Calu3 (cell line): Measurements from ENCODE around the gene VPREB1. TPM values are rescaled to one million over a fixed set of nuclear protein-coding genes. Genes with fewer than 3 reads are reported as not detected.
"Not testable (repeated sequence)": the region's sequence is repeated elsewhere in the genome, so short reads cannot be mapped to it uniquely, and the experiment has no call there.

Experiments
- BruUV-seq: library from RNA; stranded (reverse); fragments of 400-500 nt; replicated peaks from 2 replicates; lab custom pipeline; 2021; lab: Mats Ljungman, UMichigan
- CTCF ChIA-PET: fragments of 300-600 bp; sonication (Branson Sonifier 250); formaldehyde crosslinking; loops from one replicate; lab custom pipeline; 2022; ENCODE audit warnings: antibody characterized with exemption; lab: Charles Lee
- DNase-seq: peaks from one replicate; pipeline ENCODE4 v3.0.0; 2022
- H3K27ac Mint-ChIP-seq: one replicate; pipeline ENCODE4 v1.8.0; 2022; ENCODE audit warnings: mixed read lengths; ENCODE audit not compliant: unreplicated experiment
- H3K27me3 Mint-ChIP-seq: one replicate; pipeline ENCODE4 v1.8.0; 2022; ENCODE audit warnings: mixed read lengths; ENCODE audit not compliant: unreplicated experiment
- H3K36me3 Mint-ChIP-seq: one replicate; pipeline ENCODE4 v1.8.0; 2022; ENCODE audit warnings: mild to moderate bottlenecking, moderate library complexity, mixed read lengths; ENCODE audit not compliant: insufficient read depth, unreplicated experiment
- H3K4me1 Mint-ChIP-seq: one replicate; pipeline ENCODE4 v1.8.0; 2022; ENCODE audit warnings: mild to moderate bottlenecking, low read depth, mixed read lengths; ENCODE audit not compliant: unreplicated experiment
- H3K4me3 Mint-ChIP-seq: one replicate; pipeline ENCODE4 v1.8.0; 2022; ENCODE audit warnings: mild to moderate bottlenecking, low read depth, moderate library complexity, mixed read lengths; ENCODE audit not compliant: unreplicated experiment
- H3K9me3 Mint-ChIP-seq: one replicate; pipeline ENCODE4 v1.8.0; 2022; ENCODE audit warnings: low read depth, mixed read lengths; ENCODE audit not compliant: unreplicated experiment
- CTCF ChIP-seq: fragments of 200-600 bp; IDR thresholded peaks from one replicate; pipeline ENCODE4 v1.8.0; 2022; ENCODE audit warnings: antibody characterized with exemption; ENCODE audit not compliant: unreplicated experiment
- intact Hi-C: fragments of 100-400 bp; cut with micrococcal nuclease; formaldehyde crosslinking; loops from one replicate; pipeline ENCODE4 v1.10.0; 2022; ENCODE audit not compliant: unreplicated experiment
- total RNA-seq: library from RNA; stranded (reverse); gene quantifications from 2 replicates; pipeline ENCODE4 v1.2.3, GENCODE V29; 2022

VPREB1 gene
- total RNA-seq, 1 experiment from 2014 or later, result not detected

- DNase-seq, result peak; percentile 88
- Mint-ChIP-seq H3K4me3 (no peak overlapping the region), H3K9me3 (no peaks in the 10 kb centered on the region), H3K4me1 (peaks cover 28% of the 10 kb centered on the region), H3K27ac (no peak overlapping the region), H3K27me3 (peaks cover 7% of the 10 kb centered on the region), H3K36me3 (no peaks in the 10 kb centered on the region)
- TF ChIP-seq CTCF, result peak; percentile 70
- CTCF ChIA-PET, result interaction anchor here (0.8 to 1.6 kb wide), 8 partner anchors 13 to 312 kb away, joined by 3 to 10 read pairs (median 4); partner anchors contain the start of gene ZNF280A
- intact Hi-C loops, result loop anchor here (5.0 kb wide), 1 partner anchor 89 kb away; no protein-coding TSS in a partner anchor
- BruUV-seq, result no TSS peak
Measured at GRCh38 chr22:22207845-22208564, 36.6 kb upstream of the VPREB1 start.

GRCh38 chr22:22208652-22209051 is 35.9 kb upstream of the VPREB1 start:
- no TSS peak for BruUV-seq
- Mint-ChIP-seq H3K4me1 (peaks cover 28% of the 10 kb centered on the region), H3K4me3 (no peak overlapping the region), H3K9me3 (no peaks in the 10 kb centered on the region), H3K27me3 (peaks cover under 1% of the 10 kb centered on the region), H3K36me3 (no peaks in the 10 kb centered on the region), H3K27ac (no peak overlapping the region)
- intact Hi-C loops, result loop anchor here (5.0 kb wide), 1 partner anchor 89 kb away; no protein-coding TSS in a partner anchor
- CTCF ChIA-PET, result interaction anchor here (0.9 kb wide), 1 partner anchor 34 kb away, joined by 3 read pairs; no protein-coding TSS in a partner anchor
- TF ChIP-seq CTCF, result no peak
- DNase-seq, result no peak

GRCh38 chr22:22209080-22209640 is 35.4 kb upstream of the VPREB1 start:
- H3K27ac Mint-ChIP-seq, H3K9me3 Mint-ChIP-seq, BruUV-seq, H3K27me3 Mint-ChIP-seq, H3K4me3 Mint-ChIP-seq, DNase-seq, H3K36me3 Mint-ChIP-seq: not testable (repeated sequence)
- intact Hi-C loops, result loop anchor here (5.0 kb wide), 1 partner anchor 88 kb away; no protein-coding TSS in a partner anchor
- H3K4me1 Mint-ChIP-seq, result peaks cover 28% of the 10 kb centered on the region
- CTCF ChIA-PET, result interaction anchor here (0.9 to 1.1 kb wide), 3 partner anchors 14 to 34 kb away, joined by 3 to 5 read pairs (median 3); no protein-coding TSS in a partner anchor

DNA sequence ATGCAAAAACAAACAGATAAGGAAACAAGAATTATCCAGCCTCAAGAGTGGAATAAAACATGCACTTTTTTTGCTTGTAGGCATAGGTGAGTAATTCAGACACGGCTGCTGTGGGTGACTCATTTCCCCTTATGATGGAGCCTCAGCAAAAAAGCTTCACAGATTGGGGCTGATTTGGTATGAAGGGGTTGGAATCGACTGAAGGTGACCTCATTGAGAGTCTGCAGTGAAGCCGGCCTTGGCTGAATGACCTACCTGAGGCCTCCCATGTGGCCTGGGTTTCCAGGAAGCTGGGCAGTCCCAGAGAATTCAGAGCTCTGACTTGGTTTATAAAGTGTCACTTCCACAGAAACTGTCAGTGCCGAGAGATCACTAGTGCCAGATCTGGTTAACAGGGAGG is 34.2 kb upstream of the VPREB1 start:
- H3K9me3 Mint-ChIP-seq, result no peaks in the 10 kb centered on the region
- TF ChIP-seq CTCF, result no peak
- peaks cover 28% of the 10 kb centered on the region for H3K4me1 Mint-ChIP-seq
- no TSS peak for BruUV-seq
- H3K36me3 Mint-ChIP-seq, result no peaks in the 10 kb centered on the region
- H3K4me3 Mint-ChIP-seq, result no peak overlapping the region
- no peak overlapping the region for H3K27ac Mint-ChIP-seq
- intact Hi-C loops, result no loop called here
- DNase-seq, result peak; percentile 38
- CTCF ChIA-PET, result interaction anchor here (1.1 kb wide), 2 partner anchors 15 to 25 kb away, joined by 3 to 5 read pairs; no protein-coding TSS in a partner anchor
- no peaks in the 10 kb centered on the region for H3K27me3 Mint-ChIP-seq
